B cell (primary cell): ENCODE results near the gene PHLDB3. TPM values are rescaled to one million over a fixed set of nuclear protein-coding genes. Genes with fewer than 3 reads are reported as not detected.

Source experiments
- ATAC-seq: fragments of 200-7000 bp; cut with Tn5 transposase; one replicate; pipeline ENCODE4 v1.10.0; 2021; ENCODE audit warnings: low read depth, mild to moderate bottlenecking, moderate number of reproducible peaks, moderate library complexity
- CTCF ChIA-PET: fragments of 350-600 bp; sonication (Branson Sonifier 250); formaldehyde crosslinking; loops from one replicate; lab custom pipeline; 2021; ENCODE audit warnings: antibody characterized with exemption, inconsistent platforms; lab: Charles Lee
- POLR2A ChIA-PET: fragments of 350-600 bp; sonication (Branson Sonifier 250); formaldehyde crosslinking; loops from one replicate; lab custom pipeline; 2021; ENCODE audit warnings: antibody characterized with exemption; lab: Charles Lee
- DNase-seq: peaks from one replicate; pipeline ENCODE4 v3.0.0; 2013
- H2AFZ ChIP-seq: 2 replicates; pipeline ENCODE4 v1.6.1; 2012; ENCODE audit warnings: mild to moderate bottlenecking, low read depth, low read length; ENCODE audit not compliant: insufficient read depth, poor library complexity, severe bottlenecking
- H3K27ac ChIP-seq, 2 donors: 1 replicate in 1 of 2; 2 replicates in 1 of 2; pipeline ENCODE4 v1.5.1; 2012 to 2013; ENCODE audit warnings: low read length in 2 of 2, mild to moderate bottlenecking in 2 of 2, moderate library complexity in 1 of 2
- H3K27me3 ChIP-seq, 4 experiments: fragments of 200-600 bp in 1 of 4; sonication (generic) in 1 of 4; replicated peaks in 1 of 4; 1 replicate in 2 of 4; 2 replicates in 2 of 4; pipeline versions ENCODE4 v1.6.1 to v1.7.0; 2013 to 2016; ENCODE audit warnings: low read length in 3 of 4, mild to moderate bottlenecking in 2 of 4, mixed read lengths in 1 of 4, moderate library complexity in 1 of 4; ENCODE audit not compliant: insufficient read depth in 4 of 4, control insufficient read depth in 3 of 4; ENCODE audit errors: control extremely low read depth in 1 of 4
- H3K36me3 ChIP-seq, 2 experiments: replicated peaks in 1 of 2; 1 replicate in 1 of 2; 2 replicates in 1 of 2; pipeline versions ENCODE4 v1.6.1 to v1.7.1; 2013; ENCODE audit warnings: low read length in 1 of 2; ENCODE audit not compliant: insufficient read depth in 2 of 2, control insufficient read depth in 1 of 2; ENCODE audit errors: control extremely low read depth in 1 of 2, extremely low read depth in 1 of 2
- H3K4me1 ChIP-seq, 2 donors: fragments of 200-600 bp in 1 of 2; sonication (generic) in 1 of 2; 1 replicate in 1 of 2; 2 replicates in 1 of 2; pipeline versions ENCODE4 v1.5.1 to v1.6.1; 2013 to 2017; ENCODE audit warnings: low read length in 2 of 2; ENCODE audit not compliant: control insufficient read depth in 2 of 2, insufficient read depth in 2 of 2
- H3K4me2 ChIP-seq: replicated peaks from 2 replicates; pipeline ENCODE3; 2012; ENCODE audit warnings: mild to moderate bottlenecking, low read depth, low read length; ENCODE audit not compliant: poor library complexity, severe bottlenecking
- H3K4me3 ChIP-seq, 5 experiments: fragments of 200-600 bp in 1 of 5; sonication (generic) in 1 of 5; 1 replicate in 3 of 5; 2 replicates in 2 of 5; pipeline versions ENCODE4 v1.5.1 to v1.7.0; 2011 to 2016; ENCODE audit warnings: low read length in 4 of 5, mild to moderate bottlenecking in 4 of 5, low read depth in 2 of 5, control low read depth in 1 of 5, moderate library complexity in 1 of 5; ENCODE audit not compliant: insufficient read depth in 1 of 5; ENCODE audit errors: control extremely low read depth in 1 of 5, extremely low read depth in 1 of 5
- H3K79me2 ChIP-seq: fragments of 200-600 bp; sonication (generic); one replicate; pipeline ENCODE4 v1.6.0; 2016; ENCODE audit warnings: low read length; ENCODE audit not compliant: control insufficient read depth, insufficient read depth
- H3K9ac ChIP-seq: fragments of 200-600 bp; sonication (generic); 2 replicates; pipeline ENCODE4 v1.6.1; 2017; ENCODE audit warnings: mild to moderate bottlenecking, low read length, moderate library complexity
- H3K9me3 ChIP-seq, 3 donors: one replicate each; pipeline versions ENCODE4 v1.6.1 to v1.7.1; 2013; ENCODE audit warnings: low read length in 2 of 3; ENCODE audit not compliant: control insufficient read depth in 2 of 3, insufficient read depth in 1 of 3; ENCODE audit errors: control extremely low read depth in 1 of 3
- H4K20me1 ChIP-seq: 2 replicates; pipeline ENCODE4 v1.6.0; 2012; ENCODE audit warnings: mild to moderate bottlenecking, low read length; ENCODE audit not compliant: insufficient read depth, control insufficient read depth, poor library complexity, severe bottlenecking
- H3K27ac Mint-ChIP-seq: one replicate; pipeline ENCODE4 v1.8.0; 2021; ENCODE audit warnings: mixed read lengths
- H3K27me3 Mint-ChIP-seq: one replicate; pipeline ENCODE4 v1.8.0; 2021; ENCODE audit warnings: mixed read lengths
- H3K4me1 Mint-ChIP-seq: one replicate; pipeline ENCODE4 v1.8.0; 2021; ENCODE audit warnings: mixed read lengths
- H3K4me3 Mint-ChIP-seq: one replicate; pipeline ENCODE4 v1.8.0; 2021; ENCODE audit warnings: mixed read lengths
- H3K9me3 Mint-ChIP-seq: one replicate; pipeline ENCODE4 v1.8.0; 2022; ENCODE audit warnings: mixed read lengths; ENCODE audit not compliant: insufficient read depth
- EZH2 ChIP-seq: IDR thresholded peaks from 2 replicates; pipeline ENCODE4 v1.6.1; 2012; ENCODE audit warnings: borderline replicate concordance, low read depth, mild to moderate bottlenecking, moderate library complexity, low read length; ENCODE audit not compliant: insufficient read depth, poor library complexity, severe bottlenecking
- WGBS: methylation state at CpG from one replicate; pipeline ENCODE4 v1.1.5; 2013; ENCODE audit warnings: missing lambda C conversion rate; ENCODE audit not compliant: insufficient coverage; 5-methylcytosine and 5-hydroxymethylcytosine counted together
- intact Hi-C: fragments of 100-400 bp; cut with micrococcal nuclease; formaldehyde crosslinking; loops from one replicate; pipeline ENCODE4 v1.10.0; 2022
- polyA plus RNA-seq: library from polyadenylated mRNA; depleted of rRNA; stranded (reverse); fragments of >200 nt; gene quantifications from 2 replicates; pipeline ENCODE4 v1.2.3, GENCODE V29; 2012
- total RNA-seq, 2 donors: library from RNA; stranded (reverse); fragments of 120-200 nt in 1 of 2; gene quantifications; 1 replicate in 1 of 2; 2 replicates in 1 of 2; pipeline versions ENCODE4 v1.2.3 to v1.2.4, GENCODE V29; 2013 to 2022
- TF ChIP-seq, protein P1 (sequence below): fragments of 200-600 bp; IDR thresholded peaks from one replicate; pipeline ENCODE4 v1.8.0; 2022; ENCODE audit warnings: antibody characterized with exemption, mild to moderate bottlenecking

PHLDB3 gene
- total and polyA plus RNA-seq, 2 donors (not counting 1 experiment from before 2014, with no cell fraction given), result 10.2 to 30.7 TPM

DNA sequence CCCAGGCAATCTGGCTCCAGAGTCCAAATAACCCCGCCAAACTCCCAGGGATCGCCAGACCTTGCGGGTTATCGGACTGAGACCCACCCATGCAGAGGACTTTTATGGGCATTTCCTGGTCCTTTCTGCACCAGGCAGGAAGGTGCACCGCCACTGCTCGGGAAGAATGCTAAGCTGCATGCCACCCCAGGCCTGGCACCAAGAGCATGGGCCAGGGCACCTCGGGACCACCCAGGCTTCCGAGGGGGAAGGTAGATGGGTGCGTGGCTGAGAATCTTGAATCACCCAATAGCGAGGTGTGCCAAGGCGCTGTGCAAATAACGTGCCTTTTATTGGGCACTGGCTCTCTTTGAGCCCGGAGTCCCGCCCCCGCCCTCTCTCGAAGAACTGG lies 28.0 kb upstream of the PHLDB3 start:
- H3K27me3 Mint-ChIP-seq, result no peaks in the 10 kb centered on the region
- H3K9ac ChIP-seq, result peak overlapping the region; percentile 77
- no peak for DNase-seq
- intact Hi-C loops, result loop anchor here (2.0 kb wide), 1 partner anchor 30 kb away; no protein-coding TSS in a partner anchor
- ChIA-PET POLR2A (interaction anchor here (0.5 to 2.7 kb wide), 10 partner anchors 9 to 93 kb away, joined by 3 to 12 read pairs (median 6); partner anchors contain the start of genes PHLDB3, PINLYP, XRCC1 and ZNF428), CTCF (interaction anchor here (0.6 to 7.5 kb wide), 12 partner anchors 8 to 1109 kb away, joined by 3 to 74 read pairs (median 4); no protein-coding TSS in a partner anchor)
- no peaks in the 10 kb centered on the region for H4K20me1 ChIP-seq
- H3K27ac ChIP-seq, result peak overlapping the region; percentile 23 to 34
- H3K4me3 ChIP-seq, result peak overlapping the region; percentile 71 to 94 (median 76)
- H3K9me3 Mint-ChIP-seq, result peaks cover 3% of the 10 kb centered on the region
- no peaks in the 10 kb centered on the region for H3K79me2 ChIP-seq
- H3K27ac Mint-ChIP-seq, result peak overlapping the region; percentile 96
- H3K9me3 ChIP-seq, result peaks cover 0 to 10% (median 0%) of the 10 kb centered on the region in 3 donors
- TF ChIP-seq EZH2, result no peak
- peaks cover 26% of the 10 kb centered on the region for H3K4me1 Mint-ChIP-seq
- no peaks in the 10 kb centered on the region for H3K27me3 ChIP-seq
- H3K36me3 ChIP-seq, result peaks cover 0 to 2% of the 10 kb centered on the region in 2 experiments
- ATAC-seq, result peak; percentile 7
- H3K4me1 ChIP-seq, result peaks cover 5 to 31% of the 10 kb centered on the region in 2 donors
- H2AFZ ChIP-seq, result peak overlapping the region; percentile 82
- peak overlapping the region; percentile 91 for H3K4me3 Mint-ChIP-seq
- 3% methylated on average over 16 of the region's 16 CpGs for WGBS
- peak overlapping the region; percentile 93 for H3K4me2 ChIP-seq

DNA sequence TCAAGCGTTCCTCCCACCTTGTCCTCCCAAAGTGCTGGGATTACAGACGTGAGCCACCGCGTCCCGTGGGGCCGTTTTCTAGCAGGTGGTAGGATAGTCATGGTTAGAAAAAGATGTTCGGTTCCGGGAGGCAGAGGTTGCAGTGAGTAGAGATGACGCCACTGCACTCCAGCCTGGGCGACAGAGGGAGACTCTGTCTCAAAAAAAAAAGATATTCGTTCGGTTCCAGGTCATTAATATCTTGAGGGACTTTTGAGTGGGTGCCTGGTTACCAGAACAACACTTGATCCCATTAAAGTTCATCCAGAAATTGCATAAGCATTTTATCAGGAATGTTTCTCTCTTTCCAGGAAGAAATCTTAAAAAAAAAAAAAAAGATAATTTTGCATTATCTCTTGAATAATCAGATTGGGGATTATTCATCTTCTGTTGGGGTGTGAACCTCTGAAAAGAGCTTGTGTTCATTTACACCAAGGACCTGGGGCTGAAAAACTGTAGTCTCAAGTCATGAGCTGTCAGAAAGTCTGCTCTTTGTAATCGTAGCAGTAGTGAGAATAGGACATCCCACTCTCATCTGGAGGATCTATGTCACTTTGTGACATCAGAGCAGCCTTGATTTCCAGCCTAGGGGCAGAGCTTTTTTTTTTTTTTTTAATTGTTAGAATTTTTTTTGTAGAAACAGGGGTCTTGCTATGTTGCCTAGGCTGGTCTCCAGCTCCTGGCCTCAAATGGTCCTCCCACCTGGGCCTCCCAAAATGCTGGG lies 23.5 kb upstream of the PHLDB3 start:
- ChIA-PET POLR2A (interaction anchor here (0.7 to 1.0 kb wide), 2 partner anchors 10 to 25 kb away, joined by 3 to 5 read pairs; no protein-coding TSS in a partner anchor), CTCF (interaction anchor here (0.8 to 14.1 kb wide), 6 partner anchors 9 to 78 kb away, joined by 3 to 644 read pairs (median 4); no protein-coding TSS in a partner anchor)
- no peaks in the 10 kb centered on the region for H4K20me1 ChIP-seq
- H3K27me3 ChIP-seq, result no peaks in the 10 kb centered on the region
- H3K4me2 ChIP-seq, result peak overlapping the region; percentile 92
- no peak overlapping the region for H2AFZ ChIP-seq
- H3K27ac ChIP-seq, result no peak overlapping the region
- no peak overlapping the region for H3K9ac ChIP-seq
- H3K9me3 Mint-ChIP-seq, result no peaks in the 10 kb centered on the region
- DNase-seq (no peak), ATAC-seq (no peak)
- H3K36me3 ChIP-seq, result no peaks in the 10 kb centered on the region
- H3K4me3 Mint-ChIP-seq, result peak overlapping the region; percentile 52
- TF ChIP-seq EZH2, result no peak
- TF ChIP-seq, protein P1, sequence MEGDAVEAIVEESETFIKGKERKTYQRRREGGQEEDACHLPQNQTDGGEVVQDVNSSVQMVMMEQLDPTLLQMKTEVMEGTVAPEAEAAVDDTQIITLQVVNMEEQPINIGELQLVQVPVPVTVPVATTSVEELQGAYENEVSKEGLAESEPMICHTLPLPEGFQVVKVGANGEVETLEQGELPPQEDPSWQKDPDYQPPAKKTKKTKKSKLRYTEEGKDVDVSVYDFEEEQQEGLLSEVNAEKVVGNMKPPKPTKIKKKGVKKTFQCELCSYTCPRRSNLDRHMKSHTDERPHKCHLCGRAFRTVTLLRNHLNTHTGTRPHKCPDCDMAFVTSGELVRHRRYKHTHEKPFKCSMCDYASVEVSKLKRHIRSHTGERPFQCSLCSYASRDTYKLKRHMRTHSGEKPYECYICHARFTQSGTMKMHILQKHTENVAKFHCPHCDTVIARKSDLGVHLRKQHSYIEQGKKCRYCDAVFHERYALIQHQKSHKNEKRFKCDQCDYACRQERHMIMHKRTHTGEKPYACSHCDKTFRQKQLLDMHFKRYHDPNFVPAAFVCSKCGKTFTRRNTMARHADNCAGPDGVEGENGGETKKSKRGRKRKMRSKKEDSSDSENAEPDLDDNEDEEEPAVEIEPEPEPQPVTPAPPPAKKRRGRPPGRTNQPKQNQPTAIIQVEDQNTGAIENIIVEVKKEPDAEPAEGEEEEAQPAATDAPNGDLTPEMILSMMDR, result no peak
- H3K4me1 Mint-ChIP-seq, result peaks cover 40% of the 10 kb centered on the region
- no peak overlapping the region for H3K4me3 ChIP-seq
- intact Hi-C loops, result no loop called here
- H3K27me3 Mint-ChIP-seq, result no peaks in the 10 kb centered on the region
- peak overlapping the region; percentile 32 for H3K27ac Mint-ChIP-seq
- H3K4me1 ChIP-seq, result peaks cover 24 to 43% of the 10 kb centered on the region in 2 donors
- H3K9me3 ChIP-seq, result no peaks in the 10 kb centered on the region
- H3K79me2 ChIP-seq, result peaks cover 11% of the 10 kb centered on the region
- 60% methylated on average over 2 of the region's 13 CpGs for WGBS
